PC-9 (cell line): ENCODE data around the gene SETX.

ENCODE experiments used
- EZH2 ChIP-seq: fragments of 200-600 bp; sonication (generic); IDR thresholded peaks from 2 replicates; pipeline ENCODE4 v1.8.0; 2017; ENCODE audit warnings: antibody characterized with exemption, low read depth
- TF ChIP-seq, protein P1 (sequence below): fragments of 200-600 bp; sonication (generic); conservative IDR thresholded peaks from 2 replicates; pipeline ENCODE4 v1.6.1; 2017; ENCODE audit warnings: mixed run types, antibody characterized with exemption, mild to moderate bottlenecking, moderate library complexity

DNA sequence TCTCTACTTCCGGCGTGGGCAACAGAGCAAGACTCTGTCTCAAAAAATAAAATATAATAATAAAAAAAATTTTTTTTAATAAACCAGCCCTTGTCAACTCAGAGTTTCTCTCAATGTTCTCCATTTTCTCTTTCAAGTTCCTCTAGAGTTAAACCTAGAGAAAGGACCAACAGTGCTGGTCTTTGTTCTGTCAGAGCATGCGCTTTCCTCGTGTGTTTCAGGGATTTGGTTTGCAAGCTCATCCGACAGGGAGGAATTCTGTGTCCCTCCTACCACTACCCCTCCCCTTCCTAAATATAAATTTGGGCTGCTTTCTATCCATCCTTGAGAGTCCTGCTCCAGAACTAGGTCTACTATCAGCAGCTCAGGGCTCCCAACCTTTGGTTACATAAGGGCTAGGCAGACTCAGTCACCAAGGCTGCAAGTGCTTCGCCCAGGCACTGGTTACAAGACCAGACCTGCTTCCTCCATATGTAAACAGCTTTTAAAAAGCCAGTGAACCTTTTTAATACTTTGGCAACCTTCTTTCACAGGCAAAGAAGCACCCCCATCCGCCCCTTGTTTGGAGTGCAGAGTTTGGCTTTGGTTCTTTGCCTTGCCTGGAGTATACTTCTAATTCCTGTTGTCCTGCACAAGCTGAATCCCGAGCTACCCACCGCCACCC is 13.5 kb downstream of the SETX start:
- TF ChIP-seq, protein P1, sequence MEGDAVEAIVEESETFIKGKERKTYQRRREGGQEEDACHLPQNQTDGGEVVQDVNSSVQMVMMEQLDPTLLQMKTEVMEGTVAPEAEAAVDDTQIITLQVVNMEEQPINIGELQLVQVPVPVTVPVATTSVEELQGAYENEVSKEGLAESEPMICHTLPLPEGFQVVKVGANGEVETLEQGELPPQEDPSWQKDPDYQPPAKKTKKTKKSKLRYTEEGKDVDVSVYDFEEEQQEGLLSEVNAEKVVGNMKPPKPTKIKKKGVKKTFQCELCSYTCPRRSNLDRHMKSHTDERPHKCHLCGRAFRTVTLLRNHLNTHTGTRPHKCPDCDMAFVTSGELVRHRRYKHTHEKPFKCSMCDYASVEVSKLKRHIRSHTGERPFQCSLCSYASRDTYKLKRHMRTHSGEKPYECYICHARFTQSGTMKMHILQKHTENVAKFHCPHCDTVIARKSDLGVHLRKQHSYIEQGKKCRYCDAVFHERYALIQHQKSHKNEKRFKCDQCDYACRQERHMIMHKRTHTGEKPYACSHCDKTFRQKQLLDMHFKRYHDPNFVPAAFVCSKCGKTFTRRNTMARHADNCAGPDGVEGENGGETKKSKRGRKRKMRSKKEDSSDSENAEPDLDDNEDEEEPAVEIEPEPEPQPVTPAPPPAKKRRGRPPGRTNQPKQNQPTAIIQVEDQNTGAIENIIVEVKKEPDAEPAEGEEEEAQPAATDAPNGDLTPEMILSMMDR = no peak
- TF ChIP-seq EZH2 = no peak
